GM23338 (cell line): ENCODE results near the gene TIE1. TPM values are rescaled to one million over a fixed set of nuclear protein-coding genes. Genes with fewer than 3 reads are reported as not detected.

Source experiments
- ATAC-seq: fragments of 200-7000 bp; cut with Tn5 transposase; 3 replicates; pipeline ENCODE4 v1.9.1; 2020
- DNase-seq: peaks from one replicate; pipeline ENCODE4 v3.0.0-alpha.2; 2015; ENCODE audit warnings: low spot score
- H2AFZ ChIP-seq: fragments of 200-600 bp; sonication (generic); 2 replicates; pipeline ENCODE4 v1.8.0; 2016; ENCODE audit warnings: antibody characterized with exemption, mild to moderate bottlenecking, moderate library complexity
- H3F3A ChIP-seq: fragments of 200-600 bp; sonication (generic); replicated peaks from 2 replicates; pipeline ENCODE4 v1.8.0; 2017; ENCODE audit warnings: antibody characterized with exemption, mixed run types, low read depth
- H3K27ac ChIP-seq: fragments of 200-600 bp; sonication (generic); 2 replicates; pipeline ENCODE4 v1.6.1; 2016; ENCODE audit warnings: low read depth
- H3K27me3 ChIP-seq: fragments of 200-600 bp; sonication (generic); 2 replicates; pipeline ENCODE4 v1.8.0; 2016; ENCODE audit warnings: mild to moderate bottlenecking, mixed run types, moderate library complexity; ENCODE audit not compliant: insufficient read depth
- H3K36me3 ChIP-seq: fragments of 200-600 bp; sonication (generic); 2 replicates; pipeline ENCODE4 v1.8.0; 2016; ENCODE audit warnings: mild to moderate bottlenecking; ENCODE audit not compliant: insufficient read depth
- H3K4me1 ChIP-seq: fragments of 200-600 bp; sonication (generic); 2 replicates; pipeline ENCODE4 v1.8.0; 2016; ENCODE audit warnings: mild to moderate bottlenecking, moderate library complexity; ENCODE audit not compliant: insufficient read depth
- H3K4me2 ChIP-seq: fragments of 200-600 bp; sonication (generic); 2 replicates; pipeline ENCODE4 v1.7.1; 2017; ENCODE audit warnings: mixed run types
- H3K4me3 ChIP-seq: fragments of 200-600 bp; sonication (generic); 2 replicates; pipeline ENCODE4 v1.6.1; 2016; ENCODE audit warnings: mixed run types
- H3K79me2 ChIP-seq: fragments of 200-600 bp; sonication (generic); replicated peaks from 2 replicates; pipeline ENCODE4 v1.8.0; 2017; ENCODE audit warnings: mild to moderate bottlenecking; ENCODE audit not compliant: insufficient read depth
- H3K9me2 ChIP-seq: fragments of 200-600 bp; sonication (generic); 2 replicates; pipeline ENCODE4 v1.8.0; 2017; ENCODE audit not compliant: insufficient read depth
- H4K20me1 ChIP-seq: fragments of 200-600 bp; sonication (generic); replicated peaks from 2 replicates; pipeline ENCODE4 v1.8.0; 2017; ENCODE audit warnings: mild to moderate bottlenecking; ENCODE audit not compliant: insufficient read depth
- H3K27ac Mint-ChIP-seq: 2 replicates; pipeline ENCODE4 v1.8.0; 2020; ENCODE audit warnings: inconsistent platforms, mild to moderate bottlenecking, moderate library complexity, mixed read lengths
- H3K27me3 Mint-ChIP-seq: 3 replicates; pipeline ENCODE4 v1.8.0; 2022; ENCODE audit warnings: low read depth, mild to moderate bottlenecking, moderate library complexity, mixed read lengths, inconsistent platforms; ENCODE audit not compliant: insufficient read depth, poor library complexity
- H3K36me3 Mint-ChIP-seq: 3 replicates; pipeline ENCODE4 v1.8.0; 2021; ENCODE audit warnings: low read depth, mild to moderate bottlenecking, inconsistent platforms, moderate library complexity, mixed read lengths
- H3K4me1 Mint-ChIP-seq: 3 replicates; pipeline ENCODE4 v1.8.0; 2020; ENCODE audit warnings: mild to moderate bottlenecking, inconsistent platforms, mixed read lengths
- H3K4me3 Mint-ChIP-seq: 3 replicates; pipeline ENCODE4 v1.8.0; 2021; ENCODE audit warnings: moderate library complexity, mild to moderate bottlenecking, inconsistent platforms, mixed read lengths
- H3K9me3 Mint-ChIP-seq: 3 replicates; pipeline ENCODE4 v1.8.0; 2020; ENCODE audit warnings: moderate library complexity, mild to moderate bottlenecking, inconsistent platforms, mixed read lengths
- CREB1 ChIP-seq: fragments of 250-450 bp; sonication (Bioruptor Pico); IDR thresholded peaks from 2 replicates; pipeline ENCODE4 v1.5.0; 2020; ENCODE audit warnings: low read depth, mild to moderate bottlenecking, moderate library complexity
- CTCF ChIP-seq, 2 experiments: fragments of 200-600 bp in 1 of 2; sonication (generic) in 1 of 2; conservative IDR thresholded peaks; 2 replicates each; pipeline versions ENCODE4 v1.5.1 to v1.6.1; 2016 to 2017; ENCODE audit warnings: antibody characterized with exemption in 2 of 2, low read depth in 2 of 2, mild to moderate bottlenecking in 2 of 2, moderate library complexity in 1 of 2
- ETS1 ChIP-seq: IDR thresholded peaks from 2 replicates; pipeline ENCODE4 v1.6.1; 2016; ENCODE audit warnings: antibody characterized with exemption
- EZH2 ChIP-seq: fragments of 200-600 bp; sonication (generic); IDR thresholded peaks from one replicate; pipeline ENCODE4 v1.8.0; 2017; ENCODE audit warnings: antibody characterized with exemption, mild to moderate bottlenecking, low read depth; ENCODE audit not compliant: unreplicated experiment
- EZH2phosphoT487 ChIP-seq: fragments of 200-600 bp; sonication (generic); IDR thresholded peaks from one replicate; pipeline ENCODE4 v1.8.1; 2018; ENCODE audit warnings: antibody characterized with exemption; ENCODE audit not compliant: unreplicated experiment
- JUNB ChIP-seq: IDR thresholded peaks from one replicate; pipeline ENCODE4 v1.6.1; 2016; ENCODE audit warnings: antibody characterized with exemption; ENCODE audit not compliant: unreplicated experiment
- NANOG ChIP-seq: IDR thresholded peaks from 2 replicates; pipeline ENCODE4 v1.6.1; 2016; ENCODE audit warnings: antibody characterized with exemption, borderline replicate concordance
- REST ChIP-seq: IDR thresholded peaks from one replicate; pipeline ENCODE4 v1.6.1; 2018; ENCODE audit warnings: antibody characterized with exemption; ENCODE audit not compliant: unreplicated experiment
- STAT1 ChIP-seq: IDR thresholded peaks from one replicate; pipeline ENCODE4 v1.6.1; 2016; ENCODE audit warnings: antibody characterized with exemption; ENCODE audit not compliant: unreplicated experiment
- ZNF114 ChIP-seq: fragments of 250-450 bp; sonication (Bioruptor Pico); IDR thresholded peaks from 2 replicates; pipeline ENCODE4 v1.5.0; 2020; ENCODE audit warnings: mild to moderate bottlenecking, moderate library complexity
- ZNF331 ChIP-seq: fragments of 250-450 bp; sonication (Bioruptor Pico); IDR thresholded peaks from 2 replicates; pipeline ENCODE4 v1.5.0; 2020; ENCODE audit warnings: low read depth, mild to moderate bottlenecking, moderate library complexity
- polyA plus RNA-seq: library from polyadenylated mRNA; unstranded; fragments of >200 nt; fragmentation: Nextera tagmentation; extraction: Ambion mirVana; gene quantifications from 2 replicates; pipeline ENCODE4 v1.2.1, GENCODE V29; 2016
- total RNA-seq: library from RNA; depleted of rRNA; stranded (reverse); fragments of >200 nt; shearing (Covaris generic); gene quantifications from 2 replicates; pipeline ENCODE4 v1.2.3, GENCODE V29; 2014
- TF ChIP-seq, protein P1 (sequence below): fragments of 250-450 bp; sonication (Bioruptor Pico); IDR thresholded peaks from 2 replicates; pipeline ENCODE4 v1.5.0; 2020; ENCODE audit warnings: mild to moderate bottlenecking, moderate library complexity

TIE1 gene
- total and polyA plus RNA-seq, 2 experiments from 2014 or later, result 0.37 to 2.3 TPM

GRCh38 chr1:43357251-43357650 lies 56.5 kb downstream of the TIE1 start:
- peaks cover 22% of the 10 kb centered on the region for H4K20me1 ChIP-seq
- no peak for DNase-seq
- H3K79me2 ChIP-seq, result peaks cover 37% of the 10 kb centered on the region
- no peaks in the 10 kb centered on the region for H3K9me2 ChIP-seq
- ATAC-seq, result no peak
- peaks cover 27% of the 10 kb centered on the region for H3K36me3 ChIP-seq
- H3K4me1 ChIP-seq, result peaks cover 19% of the 10 kb centered on the region
- no peaks in the 10 kb centered on the region for H3K27me3 ChIP-seq
- H3K4me2 ChIP-seq, result peak overlapping the region; percentile 90; the same call in 1 of the 2 replicates
- Mint-ChIP-seq H3K4me3 (peak overlapping the region; percentile 95; the same call in 1 of the 3 replicates), H3K27me3 (peaks cover 22% of the 10 kb centered on the region), H3K27ac (no peak overlapping the region), H3K9me3 (no peaks in the 10 kb centered on the region), H3K36me3 (peaks cover 34% of the 10 kb centered on the region), H3K4me1 (peaks cover 31% of the 10 kb centered on the region)
- peaks cover 16% of the 10 kb centered on the region for H3F3A ChIP-seq
- no peak overlapping the region for H2AFZ ChIP-seq
- no peak for TF ChIP-seq ZNF114
- TF ChIP-seq, protein P1, sequence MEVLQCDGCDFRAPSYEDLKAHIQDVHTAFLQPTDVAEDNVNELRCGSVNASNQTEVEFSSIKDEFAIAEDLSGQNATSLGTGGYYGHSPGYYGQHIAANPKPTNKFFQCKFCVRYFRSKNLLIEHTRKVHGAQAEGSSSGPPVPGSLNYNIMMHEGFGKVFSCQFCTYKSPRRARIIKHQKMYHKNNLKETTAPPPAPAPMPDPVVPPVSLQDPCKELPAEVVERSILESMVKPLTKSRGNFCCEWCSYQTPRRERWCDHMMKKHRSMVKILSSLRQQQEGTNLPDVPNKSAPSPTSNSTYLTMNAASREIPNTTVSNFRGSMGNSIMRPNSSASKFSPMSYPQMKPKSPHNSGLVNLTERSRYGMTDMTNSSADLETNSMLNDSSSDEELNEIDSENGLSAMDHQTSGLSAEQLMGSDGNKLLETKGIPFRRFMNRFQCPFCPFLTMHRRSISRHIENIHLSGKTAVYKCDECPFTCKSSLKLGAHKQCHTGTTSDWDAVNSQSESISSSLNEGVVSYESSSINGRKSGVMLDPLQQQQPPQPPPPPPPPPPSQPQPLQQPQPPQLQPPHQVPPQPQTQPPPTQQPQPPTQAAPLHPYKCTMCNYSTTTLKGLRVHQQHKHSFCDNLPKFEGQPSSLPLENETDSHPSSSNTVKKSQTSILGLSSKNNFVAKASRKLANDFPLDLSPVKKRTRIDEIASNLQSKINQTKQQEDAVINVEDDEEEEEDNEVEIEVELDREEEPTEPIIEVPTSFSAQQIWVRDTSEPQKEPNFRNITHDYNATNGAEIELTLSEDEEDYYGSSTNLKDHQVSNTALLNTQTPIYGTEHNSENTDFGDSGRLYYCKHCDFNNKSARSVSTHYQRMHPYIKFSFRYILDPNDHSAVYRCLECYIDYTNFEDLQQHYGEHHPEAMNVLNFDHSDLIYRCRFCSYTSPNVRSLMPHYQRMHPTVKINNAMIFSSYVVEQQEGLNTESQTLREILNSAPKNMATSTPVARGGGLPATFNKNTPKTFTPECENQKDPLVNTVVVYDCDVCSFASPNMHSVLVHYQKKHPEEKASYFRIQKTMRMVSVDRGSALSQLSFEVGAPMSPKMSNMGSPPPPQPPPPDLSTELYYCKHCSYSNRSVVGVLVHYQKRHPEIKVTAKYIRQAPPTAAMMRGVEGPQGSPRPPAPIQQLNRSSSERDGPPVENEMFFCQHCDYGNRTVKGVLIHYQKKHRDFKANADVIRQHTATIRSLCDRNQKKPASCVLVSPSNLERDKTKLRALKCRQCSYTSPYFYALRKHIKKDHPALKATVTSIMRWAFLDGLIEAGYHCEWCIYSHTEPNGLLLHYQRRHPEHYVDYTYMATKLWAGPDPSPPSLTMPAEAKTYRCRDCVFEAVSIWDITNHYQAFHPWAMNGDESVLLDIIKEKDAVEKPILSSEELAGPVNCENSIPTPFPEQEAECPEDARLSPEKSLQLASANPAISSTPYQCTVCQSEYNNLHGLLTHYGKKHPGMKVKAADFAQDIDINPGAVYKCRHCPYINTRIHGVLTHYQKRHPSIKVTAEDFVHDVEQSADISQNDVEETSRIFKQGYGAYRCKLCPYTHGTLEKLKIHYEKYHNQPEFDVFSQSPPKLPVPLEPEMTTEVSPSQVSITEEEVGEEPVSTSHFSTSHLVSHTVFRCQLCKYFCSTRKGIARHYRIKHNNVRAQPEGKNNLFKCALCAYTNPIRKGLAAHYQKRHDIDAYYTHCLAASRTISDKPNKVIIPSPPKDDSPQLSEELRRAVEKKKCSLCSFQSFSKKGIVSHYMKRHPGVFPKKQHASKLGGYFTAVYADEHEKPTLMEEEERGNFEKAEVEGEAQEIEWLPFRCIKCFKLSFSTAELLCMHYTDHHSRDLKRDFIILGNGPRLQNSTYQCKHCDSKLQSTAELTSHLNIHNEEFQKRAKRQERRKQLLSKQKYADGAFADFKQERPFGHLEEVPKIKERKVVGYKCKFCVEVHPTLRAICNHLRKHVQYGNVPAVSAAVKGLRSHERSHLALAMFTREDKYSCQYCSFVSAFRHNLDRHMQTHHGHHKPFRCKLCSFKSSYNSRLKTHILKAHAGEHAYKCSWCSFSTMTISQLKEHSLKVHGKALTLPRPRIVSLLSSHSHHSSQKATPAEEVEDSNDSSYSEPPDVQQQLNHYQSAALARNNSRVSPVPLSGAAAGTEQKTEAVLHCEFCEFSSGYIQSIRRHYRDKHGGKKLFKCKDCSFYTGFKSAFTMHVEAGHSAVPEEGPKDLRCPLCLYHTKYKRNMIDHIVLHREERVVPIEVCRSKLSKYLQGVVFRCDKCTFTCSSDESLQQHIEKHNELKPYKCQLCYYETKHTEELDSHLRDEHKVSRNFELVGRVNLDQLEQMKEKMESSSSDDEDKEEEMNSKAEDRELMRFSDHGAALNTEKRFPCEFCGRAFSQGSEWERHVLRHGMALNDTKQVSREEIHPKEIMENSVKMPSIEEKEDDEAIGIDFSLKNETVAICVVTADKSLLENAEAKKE (CRISPR knock-in tag), result no peak
- no peak for TF ChIP-seq CREB1
- TF ChIP-seq EZH2, result no peak
- TF ChIP-seq CTCF (conservative IDR thresholded peaks at IDR 0.05; ENCODE audit: low read depth in 2 of 2), result no peak
- no peak for TF ChIP-seq STAT1
- no peak for TF ChIP-seq ZNF331
- TF ChIP-seq NANOG, result no peak
- TF ChIP-seq EZH2phosphoT487, result no peak
- TF ChIP-seq JUNB, result no peak
- TF ChIP-seq ETS1, result no peak
- TF ChIP-seq REST, result no peak
- no peak overlapping the region for H3K27ac ChIP-seq
- H3K4me3 ChIP-seq, result peak overlapping the region; percentile 91
